Measurements from ENCODE around the gene POLR3K. TPM values are rescaled to one million over a fixed set of nuclear protein-coding genes. Genes with fewer than 3 reads are reported as not detected.

Gene POLR3K
- total RNA-seq, 1 donor from 2014 or later, result 12.2 TPM

DNA sequence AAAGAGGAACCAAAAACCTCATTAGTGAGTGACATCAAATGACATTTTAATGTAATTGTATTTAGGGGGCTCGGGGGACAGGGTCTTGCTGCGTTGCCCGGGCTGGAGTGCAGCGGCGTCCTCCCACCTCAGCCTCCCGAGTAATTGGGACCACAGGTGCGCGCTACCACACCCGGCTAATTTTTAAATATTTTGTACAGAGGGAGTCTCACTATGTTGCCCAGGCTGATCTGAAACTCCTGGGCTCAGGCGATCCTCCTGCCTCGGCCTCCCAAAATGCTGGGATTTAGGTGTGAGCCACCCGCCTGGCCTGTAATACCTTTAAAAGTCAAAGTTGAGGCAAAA is 801 bp upstream of the POLR3K start:
- peaks cover 12% of the 10 kb centered on the region for H3K36me3 Mint-ChIP-seq (ENCODE audit: low read depth, unreplicated experiment)
- Histone ChIP-seq H3K27ac (ENCODE audit: low read depth, low read length) (peak overlapping the region; percentile 19), H3K4me3 (ENCODE audit: insufficient read depth, low read depth, low read length) (peak overlapping the region; percentile 70), H3K9ac (ENCODE audit: low read length) (peak overlapping the region; percentile 89), H3K79me2 (ENCODE audit: insufficient read depth, low read length) (peaks cover 20% of the 10 kb centered on the region), H3K4me1 (ENCODE audit: insufficient read depth, low read length) (peaks cover 8% of the 10 kb centered on the region), H2AFZ (ENCODE audit: low read depth, low read length) (peak overlapping the region; percentile 85), H4K20me1 (ENCODE audit: insufficient read depth, low read length) (peaks cover 37% of the 10 kb centered on the region), H3K36me3 (ENCODE audit: insufficient read depth, low read length) (peaks cover 29% of the 10 kb centered on the region), H3K4me2 (ENCODE audit: low read length) (peak overlapping the region; percentile 92), H3K9me3 (ENCODE audit: insufficient read depth, low read depth, low read length) (no peaks in the 10 kb centered on the region), H3K27me3 (ENCODE audit: insufficient read depth, low read length) (no peaks in the 10 kb centered on the region)
- no peaks in the 10 kb centered on the region for H3K27me3 Mint-ChIP-seq (ENCODE audit: low read depth, unreplicated experiment)
- H3K27ac Mint-ChIP-seq (ENCODE audit: unreplicated experiment), result no peak overlapping the region
- FAIRE-seq (no peak), DNase-seq (ENCODE audit: low read depth) (no peak)
- H3K4me3 Mint-ChIP-seq (ENCODE audit: unreplicated experiment), result peak overlapping the region; percentile 98
- no peaks in the 10 kb centered on the region for H3K9me3 Mint-ChIP-seq (ENCODE audit: unreplicated experiment)
- TF ChIP-seq, protein P1, sequence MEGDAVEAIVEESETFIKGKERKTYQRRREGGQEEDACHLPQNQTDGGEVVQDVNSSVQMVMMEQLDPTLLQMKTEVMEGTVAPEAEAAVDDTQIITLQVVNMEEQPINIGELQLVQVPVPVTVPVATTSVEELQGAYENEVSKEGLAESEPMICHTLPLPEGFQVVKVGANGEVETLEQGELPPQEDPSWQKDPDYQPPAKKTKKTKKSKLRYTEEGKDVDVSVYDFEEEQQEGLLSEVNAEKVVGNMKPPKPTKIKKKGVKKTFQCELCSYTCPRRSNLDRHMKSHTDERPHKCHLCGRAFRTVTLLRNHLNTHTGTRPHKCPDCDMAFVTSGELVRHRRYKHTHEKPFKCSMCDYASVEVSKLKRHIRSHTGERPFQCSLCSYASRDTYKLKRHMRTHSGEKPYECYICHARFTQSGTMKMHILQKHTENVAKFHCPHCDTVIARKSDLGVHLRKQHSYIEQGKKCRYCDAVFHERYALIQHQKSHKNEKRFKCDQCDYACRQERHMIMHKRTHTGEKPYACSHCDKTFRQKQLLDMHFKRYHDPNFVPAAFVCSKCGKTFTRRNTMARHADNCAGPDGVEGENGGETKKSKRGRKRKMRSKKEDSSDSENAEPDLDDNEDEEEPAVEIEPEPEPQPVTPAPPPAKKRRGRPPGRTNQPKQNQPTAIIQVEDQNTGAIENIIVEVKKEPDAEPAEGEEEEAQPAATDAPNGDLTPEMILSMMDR (IDR thresholded peaks at IDR 0.05; ENCODE audit: insufficient read depth, low read depth, low read length), result no peak
- TF ChIP-seq EZH2 (IDR thresholded peaks at IDR 0.05; ENCODE audit: insufficient read depth, low read length), result no peak
- peaks cover 4% of the 10 kb centered on the region for H3K4me1 Mint-ChIP-seq (ENCODE audit: low read depth, unreplicated experiment)

DNA sequence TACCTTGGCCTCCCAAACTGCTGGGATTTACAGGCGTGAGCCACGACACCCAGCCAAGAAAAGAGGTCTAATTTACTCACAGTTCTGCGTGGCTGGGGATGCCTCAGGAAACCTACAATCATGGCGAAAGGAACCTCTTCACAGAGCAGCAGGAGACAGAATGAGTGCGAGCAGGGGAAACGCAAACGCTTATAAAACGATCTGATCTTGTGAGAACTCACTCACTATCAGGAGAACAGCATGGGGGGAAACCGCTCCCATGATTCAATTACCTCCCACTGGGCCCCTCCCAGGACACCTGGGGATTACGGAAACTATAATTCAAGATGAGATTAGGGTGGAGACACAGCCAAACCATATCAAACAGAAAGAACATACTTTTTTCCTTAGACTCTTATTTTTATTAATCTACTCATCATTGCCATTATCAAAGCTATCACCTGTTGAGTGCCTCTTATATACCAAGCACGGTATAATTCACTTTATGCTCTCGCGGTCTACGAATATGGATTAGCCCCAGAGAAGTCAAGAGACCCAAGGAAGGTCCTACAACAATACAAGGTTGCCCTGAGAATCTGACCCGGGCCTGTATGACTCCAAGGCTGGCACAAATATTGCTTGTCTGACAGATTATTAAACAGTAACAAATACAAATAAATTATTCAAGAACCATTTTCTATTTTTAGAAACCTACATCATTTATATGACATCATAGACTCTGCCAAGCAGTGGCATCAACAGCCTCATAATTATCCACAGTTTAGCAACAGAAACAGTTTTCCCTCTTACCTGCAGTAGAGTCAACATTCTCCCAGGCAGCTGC is 2.4 kb downstream of the POLR3K start:
- no peak for FAIRE-seq
- H3K27ac Mint-ChIP-seq (ENCODE audit: unreplicated experiment), result no peak overlapping the region

More for the DNA sequence above, 2.4 kb downstream of the POLR3K start:
- H3K36me3 Mint-ChIP-seq (ENCODE audit: low read depth, unreplicated experiment), result peaks cover 12% of the 10 kb centered on the region
- Histone ChIP-seq H3K79me2 (ENCODE audit: insufficient read depth, low read length) (peaks cover 20% of the 10 kb centered on the region), H3K27me3 (ENCODE audit: insufficient read depth, low read length) (no peaks in the 10 kb centered on the region), H3K9ac (ENCODE audit: low read length) (no peak overlapping the region), H2AFZ (ENCODE audit: low read depth, low read length) (no peak overlapping the region), H3K4me3 (ENCODE audit: insufficient read depth, low read depth, low read length) (no peak overlapping the region), H3K4me2 (ENCODE audit: low read length) (peak overlapping the region; percentile 30), H3K36me3 (ENCODE audit: insufficient read depth, low read length) (peaks cover 12% of the 10 kb centered on the region), H3K9me3 (ENCODE audit: insufficient read depth, low read depth, low read length) (no peaks in the 10 kb centered on the region), H4K20me1 (ENCODE audit: insufficient read depth, low read length) (peaks cover 12% of the 10 kb centered on the region), H3K27ac (ENCODE audit: low read depth, low read length) (no peak overlapping the region), H3K4me1 (ENCODE audit: insufficient read depth, low read length) (peaks cover 8% of the 10 kb centered on the region)
- H3K4me1 Mint-ChIP-seq (ENCODE audit: low read depth, unreplicated experiment), result peaks cover 7% of the 10 kb centered on the region
- H3K9me3 Mint-ChIP-seq (ENCODE audit: unreplicated experiment), result no peaks in the 10 kb centered on the region
- no peaks in the 10 kb centered on the region for H3K27me3 Mint-ChIP-seq (ENCODE audit: low read depth, unreplicated experiment)
- TF ChIP-seq, protein P1 (IDR thresholded peaks at IDR 0.05; ENCODE audit: insufficient read depth, low read depth, low read length), result no peak
- TF ChIP-seq EZH2 (IDR thresholded peaks at IDR 0.05; ENCODE audit: insufficient read depth, low read length), result no peak
- DNase-seq (ENCODE audit: low read depth), result no peak
- H3K4me3 Mint-ChIP-seq (ENCODE audit: unreplicated experiment), result peak overlapping the region; percentile 71
